ENCODE measurements around the gene EMD.
"Not testable (repeated sequence)": the region's sequence is repeated elsewhere in the genome, so short reads cannot be mapped to it uniquely, and the experiment has no call there.

Gene EMD

GRCh38 chrX:154378799-154379568 is at the start of gene EMD:
TSS of gene EMD (plus strand) at chrX:154379295. CDS start at chrX:154379485, 190 bp downstream.
- H3K4me3 ChIP-seq (ENCODE audit: low read depth, low read length) = peak within 1 kb of the TSS; percentile 74
- TF ChIP-seq CTCF (conservative IDR thresholded peaks at IDR 0.05; ENCODE audit: low read depth, low read length) = no peak
- peak; percentile 98 for DNase-seq (ENCODE audit: low read depth)

- DNase-seq (ENCODE audit: low read depth) = no peak
- no peak overlapping the region for H3K4me3 ChIP-seq (ENCODE audit: low read depth, low read length)
- no peak for TF ChIP-seq CTCF (conservative IDR thresholded peaks at IDR 0.05; ENCODE audit: low read depth, low read length)
Observed at GRCh38 chrX:154332561-154332960, 46.5 kb upstream of the EMD start.

GRCh38 chrX:154333116-154333515 is 46.0 kb upstream of the EMD start:
- no peak for DNase-seq (ENCODE audit: low read depth)
- no peak for TF ChIP-seq CTCF (conservative IDR thresholded peaks at IDR 0.05; ENCODE audit: low read depth, low read length)
- H3K4me3 ChIP-seq (ENCODE audit: low read depth, low read length) = no peak overlapping the region

GRCh38 chrX:154333837-154334271 is 45.2 kb upstream of the EMD start:
- no peak for DNase-seq (ENCODE audit: low read depth)
- TF ChIP-seq CTCF (conservative IDR thresholded peaks at IDR 0.05; ENCODE audit: low read depth, low read length) = no peak
- no peak overlapping the region for H3K4me3 ChIP-seq (ENCODE audit: low read depth, low read length)

GRCh38 chrX:154334496-154334895 is 44.6 kb upstream of the EMD start:
- no peak for TF ChIP-seq CTCF (conservative IDR thresholded peaks at IDR 0.05; ENCODE audit: low read depth, low read length)
- no peak overlapping the region for H3K4me3 ChIP-seq (ENCODE audit: low read depth, low read length)
- DNase-seq (ENCODE audit: low read depth) = peak; percentile 30

- not testable (repeated sequence) for DNase-seq (ENCODE audit: low read depth); H3K4me3 ChIP-seq (ENCODE audit: low read depth, low read length)
Observed at GRCh38 chrX:154341399-154342298, 37.4 kb upstream of the EMD start.

GRCh38 chrX:154343063-154343462 is 36.0 kb upstream of the EMD start:
- H3K4me3 ChIP-seq (ENCODE audit: low read depth, low read length) = not testable (repeated sequence)

GRCh38 chrX:154343620-154344019 is 35.5 kb upstream of the EMD start:
- H3K4me3 ChIP-seq (ENCODE audit: low read depth, low read length); DNase-seq (ENCODE audit: low read depth): not testable (repeated sequence)

More at GRCh38 chrX:154343063-154343462, 36.0 kb upstream of the EMD start:
- not testable (repeated sequence) for DNase-seq (ENCODE audit: low read depth)
